HL-60 (cell line): ENCODE data around the gene NOVA1.

Source experiments
- GABPA ChIP-seq: IDR thresholded peaks from 2 replicates; pipeline ENCODE4 v1.6.1; 2012; ENCODE audit warnings: low read depth
- POLR2AphosphoS5 ChIP-seq: IDR thresholded peaks from 2 replicates; pipeline ENCODE4 v1.6.1; 2012; ENCODE audit warnings: low read depth
- SPI1 ChIP-seq: IDR thresholded peaks from 2 replicates; pipeline ENCODE4 v1.6.1; 2012; ENCODE audit warnings: low read depth, mild to moderate bottlenecking, borderline replicate concordance
- TF ChIP-seq, protein P1 (sequence below): IDR thresholded peaks from one replicate; pipeline ENCODE4 v1.5.1; 2011; ENCODE audit warnings: low read length, control low read depth, inconsistent platforms; ENCODE audit not compliant: insufficient read depth
- TF ChIP-seq, protein P2 (sequence below): IDR thresholded peaks from 2 replicates; pipeline ENCODE4 v1.6.1; 2012; ENCODE audit warnings: low read depth; ENCODE audit not compliant: insufficient replicate concordance

DNA sequence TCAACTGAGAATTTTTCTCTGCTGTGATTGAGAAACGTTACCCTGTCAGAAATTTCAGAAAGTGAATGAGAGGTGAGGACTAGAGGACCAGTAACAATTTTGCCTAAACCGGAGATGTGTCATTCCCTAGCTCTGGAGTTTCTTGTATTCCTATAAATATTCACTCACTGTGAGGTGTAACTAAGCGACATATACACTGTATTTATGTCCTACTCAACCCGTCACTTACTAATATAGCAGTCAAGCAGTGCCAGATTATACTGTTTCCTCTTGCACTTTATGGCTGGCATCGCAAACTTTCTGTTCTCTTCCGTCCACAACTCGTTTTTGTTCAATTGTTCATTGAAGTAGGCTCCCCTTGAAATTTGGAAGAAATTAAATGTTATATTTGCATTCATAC is 192.9 kb downstream of the NOVA1 start:
- TF ChIP-seq POLR2AphosphoS5 (no peak), GABPA (no peak), SPI1 (no peak)
- TF ChIP-seq, protein P1, sequence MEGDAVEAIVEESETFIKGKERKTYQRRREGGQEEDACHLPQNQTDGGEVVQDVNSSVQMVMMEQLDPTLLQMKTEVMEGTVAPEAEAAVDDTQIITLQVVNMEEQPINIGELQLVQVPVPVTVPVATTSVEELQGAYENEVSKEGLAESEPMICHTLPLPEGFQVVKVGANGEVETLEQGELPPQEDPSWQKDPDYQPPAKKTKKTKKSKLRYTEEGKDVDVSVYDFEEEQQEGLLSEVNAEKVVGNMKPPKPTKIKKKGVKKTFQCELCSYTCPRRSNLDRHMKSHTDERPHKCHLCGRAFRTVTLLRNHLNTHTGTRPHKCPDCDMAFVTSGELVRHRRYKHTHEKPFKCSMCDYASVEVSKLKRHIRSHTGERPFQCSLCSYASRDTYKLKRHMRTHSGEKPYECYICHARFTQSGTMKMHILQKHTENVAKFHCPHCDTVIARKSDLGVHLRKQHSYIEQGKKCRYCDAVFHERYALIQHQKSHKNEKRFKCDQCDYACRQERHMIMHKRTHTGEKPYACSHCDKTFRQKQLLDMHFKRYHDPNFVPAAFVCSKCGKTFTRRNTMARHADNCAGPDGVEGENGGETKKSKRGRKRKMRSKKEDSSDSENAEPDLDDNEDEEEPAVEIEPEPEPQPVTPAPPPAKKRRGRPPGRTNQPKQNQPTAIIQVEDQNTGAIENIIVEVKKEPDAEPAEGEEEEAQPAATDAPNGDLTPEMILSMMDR: no peak
- TF ChIP-seq, protein P2, sequence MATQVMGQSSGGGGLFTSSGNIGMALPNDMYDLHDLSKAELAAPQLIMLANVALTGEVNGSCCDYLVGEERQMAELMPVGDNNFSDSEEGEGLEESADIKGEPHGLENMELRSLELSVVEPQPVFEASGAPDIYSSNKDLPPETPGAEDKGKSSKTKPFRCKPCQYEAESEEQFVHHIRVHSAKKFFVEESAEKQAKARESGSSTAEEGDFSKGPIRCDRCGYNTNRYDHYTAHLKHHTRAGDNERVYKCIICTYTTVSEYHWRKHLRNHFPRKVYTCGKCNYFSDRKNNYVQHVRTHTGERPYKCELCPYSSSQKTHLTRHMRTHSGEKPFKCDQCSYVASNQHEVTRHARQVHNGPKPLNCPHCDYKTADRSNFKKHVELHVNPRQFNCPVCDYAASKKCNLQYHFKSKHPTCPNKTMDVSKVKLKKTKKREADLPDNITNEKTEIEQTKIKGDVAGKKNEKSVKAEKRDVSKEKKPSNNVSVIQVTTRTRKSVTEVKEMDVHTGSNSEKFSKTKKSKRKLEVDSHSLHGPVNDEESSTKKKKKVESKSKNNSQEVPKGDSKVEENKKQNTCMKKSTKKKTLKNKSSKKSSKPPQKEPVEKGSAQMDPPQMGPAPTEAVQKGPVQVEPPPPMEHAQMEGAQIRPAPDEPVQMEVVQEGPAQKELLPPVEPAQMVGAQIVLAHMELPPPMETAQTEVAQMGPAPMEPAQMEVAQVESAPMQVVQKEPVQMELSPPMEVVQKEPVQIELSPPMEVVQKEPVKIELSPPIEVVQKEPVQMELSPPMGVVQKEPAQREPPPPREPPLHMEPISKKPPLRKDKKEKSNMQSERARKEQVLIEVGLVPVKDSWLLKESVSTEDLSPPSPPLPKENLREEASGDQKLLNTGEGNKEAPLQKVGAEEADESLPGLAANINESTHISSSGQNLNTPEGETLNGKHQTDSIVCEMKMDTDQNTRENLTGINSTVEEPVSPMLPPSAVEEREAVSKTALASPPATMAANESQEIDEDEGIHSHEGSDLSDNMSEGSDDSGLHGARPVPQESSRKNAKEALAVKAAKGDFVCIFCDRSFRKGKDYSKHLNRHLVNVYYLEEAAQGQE: no peak
